HEK293 (cell line): ENCODE results near the gene CSDE1.

Experiments used
- HOXA7 ChIP-seq: sonication (generic); formaldehyde crosslinking; IDR thresholded peaks from 2 replicates; pipeline ENCODE4 v1.8.1; 2022; ENCODE audit warnings: missing genetic modification reagents, borderline replicate concordance
- KLF1 ChIP-seq: fragments of 450-650 bp; formaldehyde crosslinking; IDR thresholded peaks from 2 replicates; pipeline ENCODE4 v1.5.1; 2016; ENCODE audit warnings: missing biosample characterization, missing genetic modification characterization
- KLF10 ChIP-seq: fragments of 450-650 bp; IDR thresholded peaks from 2 replicates; pipeline ENCODE4 v1.5.1; 2018; ENCODE audit warnings: missing biosample characterization, mild to moderate bottlenecking, missing genetic modification characterization
- KLF16 ChIP-seq: fragments of 450-650 bp; formaldehyde crosslinking; IDR thresholded peaks from 2 replicates; pipeline ENCODE4 v1.5.1; 2017; ENCODE audit warnings: missing biosample characterization, missing genetic modification characterization
- KLF8 ChIP-seq: fragments of 450-650 bp; formaldehyde crosslinking; IDR thresholded peaks from 2 replicates; pipeline ENCODE4 v1.5.1; 2016; ENCODE audit warnings: missing biosample characterization, missing genetic modification characterization
- OVOL3 ChIP-seq: fragments of 450-650 bp; formaldehyde crosslinking; IDR thresholded peaks from 2 replicates; pipeline ENCODE4 v1.5.1; 2016; ENCODE audit warnings: missing biosample characterization, missing genetic modification characterization
- PATZ1 ChIP-seq: fragments of 450-650 bp; formaldehyde crosslinking; IDR thresholded peaks from 2 replicates; pipeline ENCODE4 v1.5.1; 2016; ENCODE audit warnings: missing biosample characterization, missing genetic modification characterization
- SP3 ChIP-seq: fragments of 450-650 bp; formaldehyde crosslinking; IDR thresholded peaks from 2 replicates; pipeline ENCODE4 v1.5.1; 2016; ENCODE audit warnings: missing biosample characterization, missing genetic modification characterization
- SP7 ChIP-seq: fragments of 450-650 bp; formaldehyde crosslinking; IDR thresholded peaks from 2 replicates; pipeline ENCODE4 v1.5.1; 2016; ENCODE audit warnings: missing biosample characterization, missing genetic modification characterization
- TRIM28 ChIP-seq: IDR thresholded peaks from 2 replicates; pipeline ENCODE4 v1.6.1; 2011; ENCODE audit warnings: low read length, control low read depth, borderline replicate concordance
- TSHZ1 ChIP-seq: fragments of 450-650 bp; formaldehyde crosslinking; IDR thresholded peaks from 2 replicates; pipeline ENCODE4 v1.5.1; 2016; ENCODE audit warnings: missing biosample characterization, missing genetic modification characterization, borderline replicate concordance
- ZBTB1 ChIP-seq: fragments of 450-650 bp; formaldehyde crosslinking; IDR thresholded peaks from 2 replicates; pipeline ENCODE4 v1.5.1; 2016; ENCODE audit warnings: missing biosample characterization, missing genetic modification characterization
- ZBTB26 ChIP-seq: fragments of 450-650 bp; formaldehyde crosslinking; optimal IDR thresholded peaks from 2 replicates; pipeline ENCODE3; 2016; ENCODE audit warnings: missing biosample characterization, mild to moderate bottlenecking, missing genetic modification characterization
- ZNF2 ChIP-seq: fragments of 450-650 bp; formaldehyde crosslinking; IDR thresholded peaks from 2 replicates; pipeline ENCODE4 v1.5.1; 2016; ENCODE audit warnings: missing biosample characterization, missing genetic modification characterization
- ZNF221 ChIP-seq: fragments of 450-650 bp; formaldehyde crosslinking; IDR thresholded peaks from 2 replicates; pipeline ENCODE4 v1.5.1; 2017; ENCODE audit warnings: missing biosample characterization, missing genetic modification characterization, borderline replicate concordance
- ZNF23 ChIP-seq: fragments of 450-650 bp; formaldehyde crosslinking; IDR thresholded peaks from 2 replicates; pipeline ENCODE4 v1.5.1; 2016; ENCODE audit warnings: missing biosample characterization, missing genetic modification characterization, borderline replicate concordance
- ZNF324 ChIP-seq: fragments of 450-650 bp; formaldehyde crosslinking; IDR thresholded peaks from 2 replicates; pipeline ENCODE4 v1.5.1; 2016; ENCODE audit warnings: missing biosample characterization, missing genetic modification characterization
- ZNF549 ChIP-seq: fragments of 450-650 bp; IDR thresholded peaks from 2 replicates; pipeline ENCODE4 v1.5.1; 2018; ENCODE audit warnings: missing biosample characterization, missing genetic modification characterization, mild to moderate bottlenecking, inconsistent platforms, moderate library complexity
- ZNF555 ChIP-seq: fragments of 450-650 bp; formaldehyde crosslinking; conservative IDR thresholded peaks from 2 replicates; pipeline ENCODE4 v1.5.1; 2017; ENCODE audit warnings: missing biosample characterization, mild to moderate bottlenecking, missing genetic modification characterization, inconsistent platforms
- ZNF558 ChIP-seq: fragments of 450-650 bp; formaldehyde crosslinking; IDR thresholded peaks from 2 replicates; pipeline ENCODE4 v1.5.1; 2016; ENCODE audit warnings: missing biosample characterization, missing genetic modification characterization
- ZNF571 ChIP-seq: fragments of 450-650 bp; formaldehyde crosslinking; IDR thresholded peaks from 2 replicates; pipeline ENCODE4 v1.5.0; 2017; ENCODE audit warnings: missing biosample characterization, missing genetic modification characterization
- ZNF600 ChIP-seq: fragments of 450-650 bp; formaldehyde crosslinking; IDR thresholded peaks from 2 replicates; pipeline ENCODE4 v1.5.1; 2016; ENCODE audit warnings: missing biosample characterization, missing genetic modification characterization
- ZNF629 ChIP-seq: fragments of 450-650 bp; formaldehyde crosslinking; IDR thresholded peaks from 2 replicates; pipeline ENCODE4 v1.5.1; 2017; ENCODE audit warnings: missing biosample characterization, missing genetic modification characterization
- ZNF747 ChIP-seq: fragments of 450-650 bp; formaldehyde crosslinking; IDR thresholded peaks from 2 replicates; pipeline ENCODE4 v1.5.1; 2016; ENCODE audit warnings: missing biosample characterization, missing genetic modification characterization
- ZNF843 ChIP-seq: fragments of 450-650 bp; formaldehyde crosslinking; IDR thresholded peaks from 2 replicates; pipeline ENCODE4 v1.5.1; 2016; ENCODE audit warnings: missing biosample characterization, missing genetic modification characterization
- TF ChIP-seq, protein P1 (sequence below): fragments of 450-650 bp; formaldehyde crosslinking; IDR thresholded peaks from 2 replicates; pipeline ENCODE4 v1.5.1; 2016; ENCODE audit warnings: missing biosample characterization, missing genetic modification characterization
- TF ChIP-seq, protein P2 (sequence below): fragments of 450-650 bp; formaldehyde crosslinking; IDR thresholded peaks from 2 replicates; pipeline ENCODE4 v1.5.1; 2016; ENCODE audit warnings: missing biosample characterization, missing genetic modification characterization, borderline replicate concordance
- TF ChIP-seq, protein P3 (sequence below): fragments of 450-650 bp; formaldehyde crosslinking; IDR thresholded peaks from 2 replicates; pipeline ENCODE4 v1.5.1; 2017; ENCODE audit warnings: missing biosample characterization, missing genetic modification characterization

The CSDE1 gene

DNA sequence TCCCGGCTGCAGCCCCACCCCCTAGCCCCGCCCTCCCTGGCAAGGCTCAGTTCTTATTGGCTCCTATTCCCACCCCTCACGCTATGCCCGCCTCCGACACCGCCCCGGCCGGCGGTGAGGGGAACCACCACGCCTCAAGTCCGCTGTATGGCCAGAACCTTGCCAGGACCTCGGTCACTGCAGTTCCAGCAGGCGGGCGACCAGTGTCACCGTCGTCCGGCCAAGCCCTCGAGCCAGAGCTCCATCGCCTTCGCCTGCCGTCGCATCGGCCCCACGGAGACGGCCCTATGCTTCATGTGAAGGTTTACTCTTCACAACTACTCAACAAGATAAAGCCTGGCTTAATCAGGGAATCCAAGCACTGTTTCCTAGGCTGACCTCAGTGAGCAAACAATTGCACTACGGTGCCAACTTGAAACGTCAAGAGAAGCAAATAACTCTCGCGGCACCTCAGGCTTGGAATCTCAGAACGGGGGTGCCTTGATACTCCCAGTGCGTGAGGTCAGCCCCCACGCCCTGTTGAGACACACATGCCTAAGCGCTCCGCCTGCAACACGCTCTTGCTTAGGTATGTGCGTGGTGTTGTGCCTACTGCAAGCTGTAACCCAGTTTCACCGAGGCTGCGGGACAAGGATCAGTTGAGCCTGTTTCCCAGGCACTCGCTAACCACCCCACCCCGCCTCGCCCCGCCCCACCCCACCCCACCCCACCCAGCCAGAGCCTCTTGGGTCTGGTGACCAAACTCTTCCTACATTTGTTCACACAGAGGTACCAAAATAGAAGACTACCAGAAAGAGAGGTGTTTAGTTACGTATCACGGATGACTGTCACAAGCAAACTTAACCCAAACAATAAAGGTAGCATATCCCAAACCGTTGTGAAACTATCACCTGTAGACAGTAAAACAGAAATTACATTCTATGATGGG lies 87.4 kb downstream of the CSDE1 start (continued):
- TF ChIP-seq KLF16 (tag by site-specific recombination) (no peak), OVOL3 (tag by site-specific recombination) (no peak), ZNF23 (no peak), TRIM28 (peak; percentile 72; the same call in 1 of the 2 replicates), KLF10 (tag by site-specific recombination) (no peak), KLF8 (peak; percentile 69), ZNF629 (tag by site-specific recombination) (peak; percentile 40), HOXA7 (CRISPR knock-in tag) (no peak), ZNF558 (tag by site-specific recombination) (no peak), ZNF747 (no peak), KLF1 (tag by site-specific recombination) (peak; percentile 71; the same call in 1 of the 2 replicates), ZNF600 (tag by site-specific recombination) (peak; percentile 93), ZNF324 (tag by site-specific recombination) (no peak), ZNF843 (no peak), ZNF2 (tag by site-specific recombination) (0 out of 2 replicates have a peak, but pooled peaks have one; percentile 25), PATZ1 (tag by site-specific recombination) (0 out of 2 replicates have a peak, but pooled peaks have one; percentile 3), ZBTB26 (tag by site-specific recombination) (peak; percentile 9), ZNF555 (tag by site-specific recombination) (no peak), ZNF571 (tag by site-specific recombination) (no peak), TSHZ1 (tag by site-specific recombination) (no peak), ZNF549 (tag by site-specific recombination) (no peak), ZNF221 (tag by site-specific recombination) (no peak), SP7 (0 out of 2 replicates have a peak, but pooled peaks have one; percentile 7), ZBTB1 (tag by site-specific recombination) (no peak), SP3 (tag by site-specific recombination) (peak; percentile 71)
- TF ChIP-seq, protein P1, sequence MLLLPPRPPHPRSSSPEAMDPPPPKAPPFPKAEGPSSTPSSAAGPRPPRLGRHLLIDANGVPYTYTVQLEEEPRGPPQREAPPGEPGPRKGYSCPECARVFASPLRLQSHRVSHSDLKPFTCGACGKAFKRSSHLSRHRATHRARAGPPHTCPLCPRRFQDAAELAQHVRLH (tag by site-specific recombination): no peak
- TF ChIP-seq, protein P2, sequence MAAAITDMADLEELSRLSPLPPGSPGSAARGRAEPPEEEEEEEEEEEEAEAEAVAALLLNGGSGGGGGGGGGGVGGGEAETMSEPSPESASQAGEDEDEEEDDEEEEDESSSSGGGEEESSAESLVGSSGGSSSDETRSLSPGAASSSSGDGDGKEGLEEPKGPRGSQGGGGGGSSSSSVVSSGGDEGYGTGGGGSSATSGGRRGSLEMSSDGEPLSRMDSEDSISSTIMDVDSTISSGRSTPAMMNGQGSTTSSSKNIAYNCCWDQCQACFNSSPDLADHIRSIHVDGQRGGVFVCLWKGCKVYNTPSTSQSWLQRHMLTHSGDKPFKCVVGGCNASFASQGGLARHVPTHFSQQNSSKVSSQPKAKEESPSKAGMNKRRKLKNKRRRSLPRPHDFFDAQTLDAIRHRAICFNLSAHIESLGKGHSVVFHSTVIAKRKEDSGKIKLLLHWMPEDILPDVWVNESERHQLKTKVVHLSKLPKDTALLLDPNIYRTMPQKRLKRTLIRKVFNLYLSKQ: no peak
- TF ChIP-seq, protein P3, sequence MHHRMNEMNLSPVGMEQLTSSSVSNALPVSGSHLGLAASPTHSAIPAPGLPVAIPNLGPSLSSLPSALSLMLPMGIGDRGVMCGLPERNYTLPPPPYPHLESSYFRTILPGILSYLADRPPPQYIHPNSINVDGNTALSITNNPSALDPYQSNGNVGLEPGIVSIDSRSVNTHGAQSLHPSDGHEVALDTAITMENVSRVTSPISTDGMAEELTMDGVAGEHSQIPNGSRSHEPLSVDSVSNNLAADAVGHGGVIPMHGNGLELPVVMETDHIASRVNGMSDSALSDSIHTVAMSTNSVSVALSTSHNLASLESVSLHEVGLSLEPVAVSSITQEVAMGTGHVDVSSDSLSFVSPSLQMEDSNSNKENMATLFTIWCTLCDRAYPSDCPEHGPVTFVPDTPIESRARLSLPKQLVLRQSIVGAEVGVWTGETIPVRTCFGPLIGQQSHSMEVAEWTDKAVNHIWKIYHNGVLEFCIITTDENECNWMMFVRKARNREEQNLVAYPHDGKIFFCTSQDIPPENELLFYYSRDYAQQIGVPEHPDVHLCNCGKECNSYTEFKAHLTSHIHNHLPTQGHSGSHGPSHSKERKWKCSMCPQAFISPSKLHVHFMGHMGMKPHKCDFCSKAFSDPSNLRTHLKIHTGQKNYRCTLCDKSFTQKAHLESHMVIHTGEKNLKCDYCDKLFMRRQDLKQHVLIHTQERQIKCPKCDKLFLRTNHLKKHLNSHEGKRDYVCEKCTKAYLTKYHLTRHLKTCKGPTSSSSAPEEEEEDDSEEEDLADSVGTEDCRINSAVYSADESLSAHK (tag by site-specific recombination): peak; percentile 79
